DMS 273 treated with DMSO at 0.1 percent for 48 hours (cell line): ENCODE results near the gene SPPL3.
"Not testable (repeated sequence)": the region's sequence is repeated elsewhere in the genome, so short reads cannot be mapped to it uniquely, and the experiment has no call there.

Source experiments
- DNase-seq: peaks from one replicate; lab custom pipeline; 2025; lab: John Stamatoyannopoulos, UW

Gene SPPL3

GRCh38 chr12:120844297-120844696 is 59.9 kb downstream of the SPPL3 start:
- DNase-seq: no peak

- DNase-seq: no peak
Measured at GRCh38 chr12:120843472-120843871, 60.7 kb downstream of the SPPL3 start.

- no peak for DNase-seq
Measured at GRCh38 chr12:120842595-120842994, 61.6 kb downstream of the SPPL3 start.

- DNase-seq: no peak
Measured at GRCh38 chr12:120841525-120841924, 62.6 kb downstream of the SPPL3 start.

GRCh38 chr12:120839503-120839902 is 64.7 kb downstream of the SPPL3 start:
- no peak for DNase-seq

- not testable (repeated sequence) for DNase-seq
Measured at GRCh38 chr12:120838629-120839383, 65.4 kb downstream of the SPPL3 start.

GRCh38 chr12:120836114-120836684 is 68.0 kb downstream of the SPPL3 start:
- DNase-seq: no peak

GRCh38 chr12:120835657-120836056 is 68.5 kb downstream of the SPPL3 start:
- DNase-seq: no peak

GRCh38 chr12:120835304-120835612 is 68.9 kb downstream of the SPPL3 start:
- no peak for DNase-seq

GRCh38 chr12:120834489-120835303 is 69.5 kb downstream of the SPPL3 start:
- DNase-seq: no peak

GRCh38 chr12:120833849-120834248 is 70.3 kb downstream of the SPPL3 start:
- DNase-seq: no peak

GRCh38 chr12:120832737-120833136 is 71.4 kb downstream of the SPPL3 start:
- DNase-seq: no peak

- DNase-seq: no peak
Measured at GRCh38 chr12:120831648-120832267, 72.4 kb downstream of the SPPL3 start.

GRCh38 chr12:120830966-120831365 is 73.2 kb downstream of the SPPL3 start:
- no peak for DNase-seq

GRCh38 chr12:120830052-120830940 is 73.9 kb downstream of the SPPL3 start:
- no peak for DNase-seq

GRCh38 chr12:120826335-120826734 is 77.8 kb downstream of the SPPL3 start:
- DNase-seq: no peak

GRCh38 chr12:120825337-120825736 is 78.8 kb downstream of the SPPL3 start:
- no peak for DNase-seq

- no peak for DNase-seq
Measured at GRCh38 chr12:120822832-120823503, 81.2 kb downstream of the SPPL3 start.

GRCh38 chr12:120821878-120822277 is 82.3 kb downstream of the SPPL3 start:
- DNase-seq: no peak

GRCh38 chr12:120820884-120821510 is 83.2 kb downstream of the SPPL3 start:
- DNase-seq: no peak

GRCh38 chr12:120818416-120818815 is 85.7 kb downstream of the SPPL3 start:
- DNase-seq: no peak
